ENCODE data around the gene ZFAND5.

DNA sequence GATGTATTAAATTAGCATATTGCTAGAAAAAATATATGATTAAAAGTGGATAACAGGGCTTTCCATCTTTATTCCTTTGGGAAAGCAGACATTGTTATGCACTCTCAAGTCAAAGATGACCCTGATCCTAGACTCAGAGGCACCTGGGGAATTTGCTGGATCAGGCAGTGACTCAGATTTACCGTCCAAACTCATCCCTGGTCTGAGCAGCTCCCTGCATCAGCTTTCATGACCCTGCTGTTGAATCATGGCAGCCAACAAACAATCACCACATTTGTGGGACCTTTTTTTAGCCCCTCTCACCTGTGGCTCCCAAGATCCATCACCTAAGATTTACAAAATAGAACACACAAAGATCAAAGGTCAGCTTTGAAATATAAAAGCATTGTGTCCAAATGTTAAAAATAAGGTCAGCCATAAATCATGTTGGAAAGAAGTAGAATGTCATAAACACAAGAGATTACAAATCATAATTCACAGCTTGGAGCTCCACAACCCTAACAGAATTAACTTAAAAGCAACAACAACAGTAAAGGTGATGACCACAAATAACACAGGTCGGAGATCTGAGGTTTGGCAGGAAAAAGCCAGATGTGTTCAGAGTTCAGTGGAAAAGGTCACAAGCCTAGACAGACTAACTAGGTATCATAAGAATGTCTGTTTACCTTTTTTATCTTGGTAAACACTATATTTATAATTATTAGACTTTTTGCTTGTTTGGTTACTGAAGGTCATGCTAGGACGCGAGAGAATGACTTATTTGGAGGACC, 55.5 kb downstream of the ZFAND5 start:
- no peak for TF ChIP-seq CTCF (CRISPR knock-in tag; IDR thresholded peaks at IDR 0.05)
- no peak for TF ChIP-seq PHF8 (CRISPR knock-in tag; IDR thresholded peaks at IDR 0.05)
- no peak for TF ChIP-seq PHF20 (CRISPR knock-in tag; IDR thresholded peaks at IDR 0.05)
- TF ChIP-seq ERF (CRISPR knock-in tag; IDR thresholded peaks at IDR 0.05) = no peak
- no peak for TF ChIP-seq POLR2AphosphoS5 (IDR thresholded peaks at IDR 0.05; ENCODE audit: low read depth, low read length)
- TF ChIP-seq CHD2 (IDR thresholded peaks at IDR 0.05; ENCODE audit: low read depth, low read length) = no peak
- TF ChIP-seq SIN3A (IDR thresholded peaks at IDR 0.05; ENCODE audit: borderline replicate concordance, low read depth, low read length) = no peak
- no peak for TF ChIP-seq YY1 (IDR thresholded peaks at IDR 0.05; ENCODE audit: insufficient read depth, insufficient replicate concordance, low read depth, low read length)

Measured in HepG2 (cell line).